Activated CD8-positive, alpha-beta memory T cell treated with anti-CD3 and anti-CD28 coated beads, Interleukin-2, amount 50 U/mL, for 48 hours (primary cell): ENCODE data around the gene ANGPTL5.
"Not testable (repeated sequence)": the region's sequence is repeated elsewhere in the genome, so short reads cannot be mapped to it uniquely, and the experiment has no call there.

Experiments
- DNase-seq: peaks from one replicate; pipeline ENCODE4 v3.0.0-alpha.2; 2020

The ANGPTL5 gene

GRCh38 chr11:101881586-101881985, 34.7 kb downstream of the ANGPTL5 start:
- no peak for DNase-seq

GRCh38 chr11:101880222-101880621, 36.1 kb downstream of the ANGPTL5 start:
- DNase-seq: no peak

- DNase-seq: no peak
Observed at GRCh38 chr11:101872171-101872882, 44.0 kb downstream of the ANGPTL5 start.

- no peak for DNase-seq
Observed at GRCh38 chr11:101870510-101870909, 45.8 kb downstream of the ANGPTL5 start.

GRCh38 chr11:101867951-101868350, 48.4 kb downstream of the ANGPTL5 start:
- no peak for DNase-seq

- DNase-seq: no peak
Observed at GRCh38 chr11:101866619-101867491, 49.5 kb downstream of the ANGPTL5 start.

GRCh38 chr11:101864098-101864497, 52.2 kb downstream of the ANGPTL5 start:
- no peak for DNase-seq

GRCh38 chr11:101863361-101863760, 53.0 kb downstream of the ANGPTL5 start:
- no peak for DNase-seq

GRCh38 chr11:101862391-101863233, 53.7 kb downstream of the ANGPTL5 start:
- DNase-seq: no peak

GRCh38 chr11:101860696-101861427, 55.5 kb downstream of the ANGPTL5 start:
- DNase-seq: peak; percentile 49

- DNase-seq: not testable (repeated sequence)
Observed at GRCh38 chr11:101852260-101852659, 64.1 kb downstream of the ANGPTL5 start.

GRCh38 chr11:101848262-101848661, 68.1 kb downstream of the ANGPTL5 start:
- DNase-seq: no peak

GRCh38 chr11:101844608-101845007, 71.7 kb downstream of the ANGPTL5 start:
- DNase-seq: no peak

- DNase-seq: no peak
Observed at GRCh38 chr11:101840704-101841103, 75.6 kb downstream of the ANGPTL5 start.
